ENCODE data around the gene STX18. TPM values are rescaled to one million over a fixed set of nuclear protein-coding genes. Genes with fewer than 3 reads are reported as not detected.

The STX18 gene
- total RNA-seq, 1 experiment from 2014 or later, result 20.9 TPM

GRCh38 chr4:4401036-4401435, 140.8 kb downstream of the STX18 start:
- Mint-ChIP-seq H3K9me3 (peaks cover 0 to 2% of the 10 kb centered on the region in 2 experiments; a peak in 2 of 5 replicates), H3K27ac (no peak overlapping the region), H3K36me3 (ENCODE audit: insufficient read depth in 1 of 3, low read depth in 3 of 3) (peaks cover 0 to 17% (median 7%) of the 10 kb centered on the region in 3 experiments; a peak in 3 of 7 replicates), H3K27me3 (ENCODE audit: low read depth) (peaks cover 9% of the 10 kb centered on the region), H3K4me3 (no peak overlapping the region), H3K4me1 (peaks cover 20 to 23% of the 10 kb centered on the region in 2 experiments)
- Histone ChIP-seq H2BK120ac (ENCODE audit: low read depth, low read length, poor library complexity, severe bottlenecking) (no peak overlapping the region), H3K79me1 (ENCODE audit: insufficient read depth, low read depth, low read length, poor library complexity, severe bottlenecking) (no peaks in the 10 kb centered on the region), H3K23ac (ENCODE audit: insufficient read length, low read depth, low read length) (no peak overlapping the region), H3K18ac (ENCODE audit: insufficient read length, low read depth, low read length) (no peak overlapping the region), H4K91ac (ENCODE audit: insufficient read length, low read depth, low read length) (no peak overlapping the region), H3K27ac (ENCODE audit: insufficient read length, low read depth, low read length) (no peak overlapping the region), H3K23me2 (ENCODE audit: insufficient read length, low read depth, low read length, poor library complexity, severe bottlenecking) (no peaks in the 10 kb centered on the region), H2AFZ (ENCODE audit: low read length) (no peak overlapping the region), H3K4me2 (ENCODE audit: insufficient read depth, insufficient read length, low read length) (no peak overlapping the region), H3K56ac (ENCODE audit: insufficient read length, low read depth, low read length) (no peak overlapping the region), H3T11ph (ENCODE audit: low read length) (no peak overlapping the region), H3K14ac (ENCODE audit: insufficient read depth, low read length) (no peak overlapping the region), H4K8ac (replicated peaks; ENCODE audit: insufficient read length, low read depth, low read length) (no peak overlapping the region), H4K20me1 (ENCODE audit: control insufficient read depth, insufficient read depth, insufficient read length) (no peaks in the 10 kb centered on the region), H2BK5ac (ENCODE audit: insufficient read length, low read length) (no peak overlapping the region), H3K4me1 (ENCODE audit: insufficient read depth, low read length) (peaks cover 5% of the 10 kb centered on the region; the same call in 1 of the 2 replicates), H2BK20ac (ENCODE audit: low read depth, low read length, poor library complexity, severe bottlenecking) (no peak overlapping the region), H4K5ac (ENCODE audit: insufficient read length, low read depth, low read length) (no peak overlapping the region), H3K4ac (ENCODE audit: low read depth, low read length) (no peak overlapping the region), H2BK12ac (ENCODE audit: insufficient read length, low read depth, low read length) (no peak overlapping the region), H3K79me2 (ENCODE audit: insufficient read depth, low read length) (no peaks in the 10 kb centered on the region), H3K9ac (ENCODE audit: extremely low read depth, insufficient read length, low read length) (no peak overlapping the region), H2AK5ac (ENCODE audit: insufficient read length, low read length) (no peak overlapping the region), H3K9me3 (ENCODE audit: control insufficient read depth, low read depth, low read length) (no peaks in the 10 kb centered on the region), H2BK15ac (ENCODE audit: low read depth, low read length) (no peak overlapping the region), H3K27me3 (ENCODE audit: insufficient read depth, low read length) (no peaks in the 10 kb centered on the region)
- TF ChIP-seq, protein P1, sequence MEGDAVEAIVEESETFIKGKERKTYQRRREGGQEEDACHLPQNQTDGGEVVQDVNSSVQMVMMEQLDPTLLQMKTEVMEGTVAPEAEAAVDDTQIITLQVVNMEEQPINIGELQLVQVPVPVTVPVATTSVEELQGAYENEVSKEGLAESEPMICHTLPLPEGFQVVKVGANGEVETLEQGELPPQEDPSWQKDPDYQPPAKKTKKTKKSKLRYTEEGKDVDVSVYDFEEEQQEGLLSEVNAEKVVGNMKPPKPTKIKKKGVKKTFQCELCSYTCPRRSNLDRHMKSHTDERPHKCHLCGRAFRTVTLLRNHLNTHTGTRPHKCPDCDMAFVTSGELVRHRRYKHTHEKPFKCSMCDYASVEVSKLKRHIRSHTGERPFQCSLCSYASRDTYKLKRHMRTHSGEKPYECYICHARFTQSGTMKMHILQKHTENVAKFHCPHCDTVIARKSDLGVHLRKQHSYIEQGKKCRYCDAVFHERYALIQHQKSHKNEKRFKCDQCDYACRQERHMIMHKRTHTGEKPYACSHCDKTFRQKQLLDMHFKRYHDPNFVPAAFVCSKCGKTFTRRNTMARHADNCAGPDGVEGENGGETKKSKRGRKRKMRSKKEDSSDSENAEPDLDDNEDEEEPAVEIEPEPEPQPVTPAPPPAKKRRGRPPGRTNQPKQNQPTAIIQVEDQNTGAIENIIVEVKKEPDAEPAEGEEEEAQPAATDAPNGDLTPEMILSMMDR (conservative IDR thresholded peaks at IDR 0.05), result no peak
- DNase-seq, result no peak
- no CpG with 5 or more reads among the region's 7 CpGs for WGBS (ENCODE audit: extremely low coverage, insufficient read length, low lambda C conversion rate)
